HG02970 (cell line): ENCODE data around the gene DCDC2.
"Not testable (repeated sequence)": the region's sequence is repeated elsewhere in the genome, so short reads cannot be mapped to it uniquely, and the experiment has no call there.

Experiments used
- ATAC-seq: cut with Tn5 transposase; IDR thresholded peaks from one replicate; pipeline ENCODE4 v1.9.1; 2021; ENCODE audit warnings: mild to moderate bottlenecking, moderate library complexity, moderate number of reproducible peaks; ENCODE audit not compliant: unreplicated experiment, low FRiP score

The DCDC2 gene

DNA sequence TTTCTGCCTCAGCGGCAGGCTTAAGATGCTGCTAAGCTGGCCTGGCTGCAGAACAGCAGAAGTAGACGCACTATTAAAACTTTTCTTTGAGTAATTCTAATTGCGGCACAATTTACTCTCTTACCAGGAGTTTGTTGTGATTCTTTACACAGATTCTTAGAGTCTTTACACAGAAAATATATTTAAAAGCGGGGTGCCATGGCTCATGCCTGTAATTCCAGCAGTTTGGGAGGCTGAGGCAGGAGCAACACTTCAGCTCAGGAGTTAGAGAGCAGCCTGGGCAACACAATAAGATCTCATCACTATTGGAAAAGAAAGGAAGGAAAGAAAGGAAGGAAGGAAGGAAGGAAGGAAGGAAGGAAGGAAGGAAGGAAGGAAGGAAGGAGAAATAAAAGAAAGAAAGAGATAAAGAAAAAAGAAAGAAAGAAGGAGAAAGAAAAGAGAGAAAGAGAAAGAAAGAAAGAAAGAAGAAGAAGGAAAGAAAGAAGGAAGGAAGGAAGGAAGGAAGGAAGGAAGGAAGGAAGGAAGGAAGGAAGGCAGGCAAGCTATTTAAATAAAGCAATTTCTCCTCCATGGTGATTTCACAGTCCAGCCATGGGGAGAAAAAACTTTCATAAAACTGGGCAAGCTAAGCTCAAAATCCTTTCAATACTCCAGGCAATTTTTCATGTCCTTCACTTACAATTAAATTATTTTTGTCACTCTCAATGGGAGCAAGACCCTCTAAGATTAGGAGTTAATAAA is 23.8 kb upstream of the DCDC2 start:
- ATAC-seq = no peak

- ATAC-seq = no peak
Observed at GRCh38 chr6:24378473-24379097, 20.7 kb upstream of the DCDC2 start.

DNA sequence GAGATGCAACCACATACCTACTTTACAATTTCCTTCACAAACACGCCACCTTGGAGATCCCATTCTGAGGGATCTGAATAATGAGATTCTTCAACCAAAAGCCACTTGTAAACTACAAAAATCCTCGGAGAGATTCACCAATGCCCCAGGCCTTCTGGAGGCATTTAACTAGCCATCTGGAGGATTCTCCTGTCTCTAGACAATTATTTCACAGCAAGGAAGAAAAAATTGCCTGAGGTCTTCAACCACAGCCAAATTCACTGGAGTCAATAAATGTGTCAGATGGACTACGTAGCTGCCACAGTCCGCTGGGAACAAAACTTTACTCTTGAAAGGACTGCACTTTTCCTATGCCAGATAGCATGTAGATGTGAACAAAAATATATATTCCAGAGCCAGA is 19.0 kb upstream of the DCDC2 start:
- no peak for ATAC-seq

DNA sequence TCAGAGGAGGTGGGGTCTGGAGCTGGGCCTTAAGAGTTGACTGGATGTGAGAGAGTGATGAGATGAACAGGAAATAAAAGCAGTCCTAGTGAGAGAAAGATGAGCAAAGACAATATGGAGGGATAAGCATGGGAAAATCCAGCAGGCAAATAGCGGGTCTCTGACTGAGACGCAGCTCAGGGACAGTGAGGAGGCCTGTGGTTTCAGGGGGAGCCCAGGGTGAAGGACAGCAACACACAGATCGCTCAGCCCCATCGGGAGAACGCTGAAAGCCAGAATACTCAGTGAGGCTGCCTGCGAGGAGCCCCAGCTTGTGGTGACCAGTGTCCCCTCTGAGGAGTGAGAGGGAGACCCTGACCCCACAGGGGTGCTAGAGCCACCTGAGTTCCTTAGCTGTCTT is 16.8 kb upstream of the DCDC2 start:
- ATAC-seq = no peak

DNA sequence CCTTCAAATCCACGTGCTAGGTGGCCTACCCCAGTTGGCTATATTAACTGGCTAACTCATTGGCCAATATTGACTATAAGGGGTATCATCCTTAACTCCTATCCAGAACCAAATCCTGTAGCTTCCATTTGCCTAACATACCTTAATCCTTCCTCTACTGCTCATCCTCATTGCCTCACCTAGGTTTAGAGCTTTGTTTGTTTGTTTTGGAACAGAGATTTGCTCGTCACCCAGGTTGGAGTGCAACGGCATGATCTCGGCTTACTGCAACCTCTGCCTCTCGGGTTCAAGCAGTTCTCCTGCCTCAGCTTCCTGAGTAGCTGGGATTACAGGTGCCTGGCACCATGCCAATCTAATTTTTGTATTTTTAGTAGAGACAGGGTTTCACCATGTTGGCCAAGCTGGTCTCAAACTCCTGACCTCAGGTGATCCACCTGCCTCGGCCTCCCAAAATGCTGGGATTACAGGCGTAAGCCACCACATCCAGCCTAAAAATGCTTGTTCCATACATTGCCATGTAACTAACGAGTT is 7.3 kb upstream of the DCDC2 start:
- not testable (repeated sequence) for ATAC-seq

- not testable (repeated sequence) for ATAC-seq
Observed at GRCh38 chr6:24362363-24362762, 4.5 kb upstream of the DCDC2 start.

DNA sequence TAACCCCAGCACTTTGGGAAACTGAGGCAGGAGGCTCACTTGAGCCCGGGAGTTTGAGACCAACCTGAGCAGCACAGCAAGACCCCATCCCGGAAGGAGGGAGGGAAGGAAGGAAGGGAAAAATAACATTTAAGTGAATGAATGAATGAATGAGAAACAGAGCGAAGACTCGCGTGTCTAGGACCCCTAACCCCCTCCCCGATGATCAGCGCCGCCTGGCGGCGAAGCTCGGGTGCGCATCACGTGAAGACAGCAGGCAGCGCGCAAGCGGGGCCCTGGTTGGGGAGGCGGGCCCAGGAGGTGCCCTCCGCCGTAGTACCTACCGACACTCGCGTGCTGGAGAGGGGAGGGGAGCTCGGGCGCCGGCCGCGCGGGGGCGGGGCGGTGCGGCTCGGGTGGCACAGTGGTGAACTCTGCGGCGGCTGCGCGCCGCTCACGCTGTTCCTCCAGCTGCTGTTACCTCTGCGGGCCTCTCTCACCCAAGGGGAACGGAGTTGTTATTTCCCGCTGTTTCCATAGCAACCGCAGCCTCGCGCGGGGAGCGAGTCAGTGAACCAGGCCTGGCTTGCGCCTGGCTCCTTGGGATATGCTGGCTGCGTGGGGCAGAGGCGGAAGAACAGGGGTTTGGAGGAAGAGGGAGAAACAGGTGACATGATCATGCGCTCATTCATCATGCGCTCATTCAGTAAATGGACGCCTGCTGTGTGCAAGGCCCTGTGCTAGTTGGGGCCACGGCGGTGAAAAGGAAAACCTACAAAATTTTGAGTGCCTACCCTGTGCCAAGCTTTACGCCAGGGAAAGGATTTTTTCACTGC is 2.0 kb upstream of the DCDC2 start:
- peak; percentile 84 for ATAC-seq

- no peak for ATAC-seq
Observed at GRCh38 chr6:24358219-24358821, 461 bp upstream of the DCDC2 start.

DNA sequence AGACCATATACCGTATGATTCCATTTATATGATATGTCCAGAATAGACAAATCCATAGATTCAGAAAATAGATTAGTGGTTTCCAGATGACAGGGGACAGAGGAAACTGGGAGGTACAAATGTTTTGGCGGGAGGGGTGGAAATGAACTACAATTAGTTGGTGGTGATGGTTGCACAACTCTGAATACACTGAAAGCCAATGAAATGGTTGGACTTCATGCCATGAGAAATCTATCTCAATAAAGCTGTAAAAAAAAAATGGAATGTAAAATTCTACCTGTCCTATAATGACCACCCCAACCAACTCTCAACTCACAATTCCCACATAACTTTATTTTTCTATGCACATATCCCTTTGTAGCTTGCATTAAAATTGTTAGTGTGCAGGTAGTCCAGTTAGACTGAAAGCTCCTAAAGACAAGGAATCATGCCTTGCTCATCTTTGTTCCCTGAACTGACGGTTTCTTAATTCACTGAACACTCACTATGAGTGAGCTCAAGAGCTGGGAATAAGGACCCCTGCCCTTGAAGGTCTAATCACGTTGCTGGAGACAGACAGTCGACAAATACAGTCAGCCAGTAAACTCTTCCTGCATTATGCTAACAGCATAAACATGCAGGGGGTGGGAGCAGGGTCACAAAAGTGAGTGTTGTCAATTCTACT is 1.4 kb downstream of the DCDC2 start:
- no peak for ATAC-seq

DNA sequence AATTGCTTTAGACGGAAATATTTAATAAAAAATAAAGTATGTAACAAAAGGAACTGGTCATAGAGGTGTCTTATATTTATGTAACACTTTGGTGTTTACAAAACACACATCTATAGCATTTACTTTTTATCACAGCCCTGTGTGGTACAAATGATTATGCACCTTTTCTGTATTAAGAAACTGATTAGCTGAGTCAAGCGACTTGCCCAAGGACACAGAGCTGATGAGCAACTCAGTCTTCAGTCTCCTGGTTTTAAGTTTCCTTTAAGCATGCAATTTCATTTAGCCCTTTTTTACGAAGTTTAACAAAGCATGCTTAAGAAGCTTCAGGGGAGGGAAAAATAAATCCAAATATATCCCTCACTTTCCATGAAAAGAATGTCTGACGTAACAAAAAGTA is 2.5 kb downstream of the DCDC2 start:
- no peak for ATAC-seq

DNA sequence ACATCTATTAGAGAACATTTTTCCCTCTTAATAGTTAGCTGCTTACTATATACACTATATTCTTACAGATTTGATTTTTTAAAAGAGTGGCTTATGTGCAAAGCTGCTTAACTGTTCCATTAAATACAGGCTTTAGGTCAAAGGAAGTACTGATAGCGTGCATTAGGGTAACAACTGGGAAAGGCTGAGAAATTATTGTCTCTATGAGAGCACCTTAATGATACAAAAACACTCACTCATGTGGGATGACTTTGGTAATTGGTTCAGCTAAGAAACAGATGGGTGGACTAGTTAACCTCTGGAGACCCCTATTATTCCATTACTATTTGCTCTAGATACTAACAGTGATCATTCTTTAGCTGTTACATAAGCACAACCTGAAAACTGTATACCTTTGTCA is 4.0 kb downstream of the DCDC2 start:
- ATAC-seq = no peak

DNA sequence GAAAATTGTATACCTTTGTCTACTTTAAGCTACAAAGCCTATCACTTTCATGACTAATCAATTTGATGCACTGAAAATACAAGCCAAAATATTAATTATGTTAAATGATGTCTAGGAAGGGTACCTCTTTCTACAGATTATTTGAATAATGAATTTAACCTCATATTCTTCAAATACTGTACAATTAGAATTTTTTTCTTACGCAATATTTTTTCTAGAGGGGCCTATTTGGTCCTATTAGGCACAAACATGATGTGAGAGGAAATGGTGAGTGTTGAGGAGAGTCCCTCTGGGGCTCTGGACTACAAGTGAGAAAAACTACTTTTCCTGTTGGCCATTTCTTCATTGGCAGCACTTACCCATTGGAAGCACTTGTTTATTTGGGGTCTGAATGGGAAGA is 5.4 kb downstream of the DCDC2 start:
- no peak for ATAC-seq

DNA sequence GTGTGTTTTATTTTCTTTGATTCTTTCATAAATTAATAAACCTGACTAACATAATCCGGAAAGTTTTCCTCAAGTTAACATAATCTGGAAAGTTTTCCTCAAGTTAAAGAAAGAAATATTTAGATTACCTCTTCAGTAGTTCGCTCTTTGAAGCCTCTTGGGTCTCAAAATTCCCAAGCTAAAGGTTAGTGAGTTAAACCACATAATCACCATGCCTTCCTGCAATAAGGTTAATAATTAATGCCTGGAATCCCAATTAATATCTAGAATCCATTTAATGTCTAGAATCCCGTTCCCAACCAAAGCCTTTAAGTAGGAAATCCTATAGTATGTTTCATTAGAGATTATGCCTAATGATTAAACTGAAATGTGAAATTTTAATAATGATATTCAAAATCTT is 12.9 kb downstream of the DCDC2 start:
- ATAC-seq = no peak

DNA sequence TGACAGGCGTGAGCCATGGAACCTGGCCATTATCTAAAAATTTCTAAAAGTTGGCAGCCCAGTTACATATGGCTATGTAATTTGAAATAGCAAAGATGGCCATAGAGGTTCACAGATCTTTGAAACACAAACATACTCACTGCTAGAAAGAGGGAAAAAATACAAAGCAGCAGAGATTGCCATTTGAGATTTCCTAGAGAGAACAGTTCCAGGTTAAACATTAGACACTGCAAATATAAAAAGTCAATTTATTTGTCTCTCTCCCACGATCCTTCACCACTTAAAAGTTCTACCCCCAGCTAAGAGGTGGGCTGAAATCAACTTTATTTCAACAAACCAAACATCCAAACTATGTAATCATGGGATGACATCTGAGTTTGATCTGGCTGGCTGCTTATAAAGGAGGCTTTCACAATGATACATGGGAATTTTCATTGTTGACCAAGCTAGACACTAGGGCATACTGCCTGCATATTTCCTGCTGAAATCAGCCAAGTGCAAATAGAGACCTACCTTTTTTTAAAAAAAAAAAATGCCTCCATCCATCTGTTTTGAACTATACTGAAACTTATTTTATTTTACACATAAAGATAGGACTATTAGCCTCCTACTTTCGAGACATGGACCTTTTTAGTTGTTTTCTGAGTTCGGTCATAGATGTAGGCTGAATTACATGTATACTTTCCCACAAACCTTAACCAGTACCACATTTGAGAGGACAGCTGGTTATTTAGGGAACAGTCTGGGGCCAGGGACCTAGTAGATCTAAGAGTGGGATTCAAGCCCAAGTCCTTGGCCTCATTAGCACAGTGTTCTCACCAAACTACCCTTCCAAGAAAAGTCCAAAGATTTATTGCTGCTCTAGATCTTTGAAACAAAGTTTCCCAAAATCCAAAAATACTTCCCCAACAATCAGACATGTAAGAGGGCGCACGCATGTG is 16.6 kb downstream of the DCDC2 start:
- no peak for ATAC-seq

GRCh38 chr6:24339932-24340331 is 17.9 kb downstream of the DCDC2 start:
- ATAC-seq = no peak

DNA sequence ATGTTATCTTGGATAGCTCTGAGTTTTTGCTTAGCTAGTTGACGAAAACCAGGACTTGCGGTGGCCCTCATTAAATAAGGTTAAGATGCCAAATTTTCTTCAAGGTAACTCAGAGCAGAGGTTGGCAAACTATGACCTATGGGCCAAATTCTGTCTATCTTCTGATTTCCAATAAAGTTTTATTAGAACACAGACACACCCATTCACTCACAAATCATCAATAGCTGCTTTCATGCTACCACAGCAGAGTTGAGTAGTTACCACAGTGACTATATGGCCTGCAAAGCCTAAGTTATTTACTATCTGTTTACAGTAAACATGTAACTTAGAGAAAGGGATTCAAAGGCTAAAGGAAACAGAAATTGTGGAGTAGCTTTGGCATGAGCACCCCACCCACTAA is 23.6 kb downstream of the DCDC2 start:
- no peak for ATAC-seq

- no peak for ATAC-seq
Observed at GRCh38 chr6:24332317-24332716, 25.5 kb downstream of the DCDC2 start.

- no peak for ATAC-seq
Observed at GRCh38 chr6:24330137-24330732, 27.6 kb downstream of the DCDC2 start.

DNA sequence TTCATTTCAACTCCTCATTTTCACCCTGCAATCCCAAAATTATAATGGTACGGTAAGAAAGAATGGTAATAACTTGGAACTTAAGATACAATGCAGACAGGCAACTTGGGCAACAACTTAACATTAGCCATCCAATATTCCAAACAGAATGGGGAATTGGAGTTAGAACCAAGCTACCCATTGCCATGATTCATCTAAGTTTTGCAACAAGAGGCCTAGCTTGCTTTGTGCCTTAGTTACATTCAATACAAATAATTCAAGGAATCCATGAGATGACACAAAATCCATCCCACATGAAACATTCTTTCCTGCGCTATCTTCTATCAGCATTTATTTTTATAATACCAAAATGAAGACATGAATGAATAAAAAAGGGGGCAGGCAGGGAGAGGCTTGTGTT is 28.4 kb downstream of the DCDC2 start:
- no peak for ATAC-seq
